Skeletal muscle tissue (tissue), 4 donors: Measurements from ENCODE around the gene SCN4A. TPM values are rescaled to one million over a fixed set of nuclear protein-coding genes. Genes with fewer than 3 reads are reported as not detected.
"Not testable (repeated sequence)": the region's sequence is repeated elsewhere in the genome, so short reads cannot be mapped to it uniquely, and the experiment has no call there.

Source experiments
- H3K27ac ChIP-seq: one replicate; pipeline ENCODE4 v1.7.0; 2013; ENCODE audit warnings: mild to moderate bottlenecking, low read depth, low read length, inconsistent platforms
- H3K27me3 ChIP-seq, 3 donors: one replicate each; pipeline ENCODE4 v1.7.0; 2013; ENCODE audit warnings: low read length in 3 of 3; ENCODE audit not compliant: control insufficient read depth in 3 of 3, insufficient read depth in 3 of 3
- H3K36me3 ChIP-seq, 3 donors: one replicate each; pipeline ENCODE4 v1.7.0; 2013; ENCODE audit warnings: low read length in 3 of 3; ENCODE audit not compliant: control insufficient read depth in 3 of 3, insufficient read depth in 3 of 3
- H3K4me1 ChIP-seq, 3 donors: one replicate each; pipeline ENCODE4 v1.7.0; 2013; ENCODE audit warnings: low read length in 3 of 3, mild to moderate bottlenecking in 3 of 3; ENCODE audit not compliant: control insufficient read depth in 3 of 3, insufficient read depth in 3 of 3
- H3K4me3 ChIP-seq, 3 donors: one replicate each; pipeline ENCODE4 v1.7.0; 2013; ENCODE audit warnings: low read length in 3 of 3
- H3K9ac ChIP-seq, 3 donors: one replicate each; pipeline ENCODE4 v1.7.0; 2013; ENCODE audit warnings: low read length in 3 of 3, mild to moderate bottlenecking in 3 of 3, moderate library complexity in 2 of 3, low read depth in 1 of 3
- H3K9me3 ChIP-seq, 3 donors: one replicate each; pipeline ENCODE4 v1.7.0; 2013; ENCODE audit warnings: low read length in 3 of 3; ENCODE audit not compliant: control insufficient read depth in 3 of 3
- total RNA-seq: library from RNA; depleted of rRNA; stranded (reverse); fragments of >200 nt; gene quantifications from one replicate; pipeline ENCODE4 v1.2.3, GENCODE V29; 2014
- donor health status: Osteomylitis.

The SCN4A gene
- total RNA-seq, 1 donor from 2014 or later, result 32.9 TPM

- Histone ChIP-seq H3K9ac (no peak overlapping the region), H3K9me3 (no peaks in the 10 kb centered on the region), H3K27ac (no peak overlapping the region), H3K27me3 (peaks cover 0 to 5% (median 0%) of the 10 kb centered on the region in 3 donors), H3K36me3 (no peaks in the 10 kb centered on the region), H3K4me3 (no peak overlapping the region), H3K4me1 (peaks cover 8 to 11% (median 8%) of the 10 kb centered on the region in 3 donors)
Measured at GRCh38 chr17:63919311-63919723, 53.4 kb downstream of the SCN4A start.

- H3K36me3 ChIP-seq, H3K9ac ChIP-seq, H3K27ac ChIP-seq, H3K9me3 ChIP-seq, H3K27me3 ChIP-seq, H3K4me3 ChIP-seq: not testable (repeated sequence)
- H3K4me1 ChIP-seq, result peaks cover 8 to 11% (median 8%) of the 10 kb centered on the region in 3 donors
Measured at GRCh38 chr17:63918789-63919305, 53.9 kb downstream of the SCN4A start, which contains the start of gene GH1. Gene GH1 (minus strand): TSS chr17:63918839. CDS start chr17:63918776, 63 bp downstream.

- no peak overlapping the region for H3K4me3 ChIP-seq
Measured at GRCh38 chr17:63918305-63918704, 54.4 kb downstream of the SCN4A start.

GRCh38 chr17:63917646-63918045 lies 55.1 kb downstream of the SCN4A start:
- no peak overlapping the region for H3K4me3 ChIP-seq
- no peaks in the 10 kb centered on the region for H3K9me3 ChIP-seq
- H3K27ac ChIP-seq, result no peak overlapping the region
- no peaks in the 10 kb centered on the region for H3K36me3 ChIP-seq
- peaks cover 0 to 5% (median 0%) of the 10 kb centered on the region in 3 donors for H3K27me3 ChIP-seq
- H3K9ac ChIP-seq, result no peak overlapping the region
- peaks cover 8 to 11% (median 8%) of the 10 kb centered on the region in 3 donors for H3K4me1 ChIP-seq

More at GRCh38 chr17:63918305-63918704, 54.4 kb downstream of the SCN4A start:
- H3K27ac ChIP-seq, result no peak overlapping the region
- H3K36me3 ChIP-seq, result no peaks in the 10 kb centered on the region
- peaks cover 8 to 11% (median 8%) of the 10 kb centered on the region in 3 donors for H3K4me1 ChIP-seq
- H3K27me3 ChIP-seq, result peaks cover 0 to 5% (median 0%) of the 10 kb centered on the region in 3 donors
- no peak overlapping the region for H3K9ac ChIP-seq
- no peaks in the 10 kb centered on the region for H3K9me3 ChIP-seq

GRCh38 chr17:63917206-63917605 lies 55.5 kb downstream of the SCN4A start:
- H3K27ac ChIP-seq, H3K4me3 ChIP-seq, H3K27me3 ChIP-seq: not testable (repeated sequence)

GRCh38 chr17:63916566-63917185 lies 56.0 kb downstream of the SCN4A start:
- Histone ChIP-seq H3K4me3 (no peak overlapping the region), H3K27ac (no peak overlapping the region), H3K9ac (peak overlapping the region in 1 of 3 donors; percentile 57), H3K4me1 (peaks cover 8 to 11% (median 8%) of the 10 kb centered on the region in 3 donors), H3K36me3 (no peaks in the 10 kb centered on the region), H3K27me3 (peaks cover 0 to 5% (median 0%) of the 10 kb centered on the region in 3 donors), H3K9me3 (no peaks in the 10 kb centered on the region)

More at GRCh38 chr17:63917206-63917605, 55.5 kb downstream of the SCN4A start:
- H3K9me3 ChIP-seq, H3K9ac ChIP-seq, H3K36me3 ChIP-seq: not testable (repeated sequence)
- peaks cover 8 to 11% (median 8%) of the 10 kb centered on the region in 3 donors for H3K4me1 ChIP-seq

GRCh38 chr17:63915753-63916152 lies 57.0 kb downstream of the SCN4A start:
- not testable (repeated sequence) for H3K4me3 ChIP-seq, H3K9me3 ChIP-seq, H3K9ac ChIP-seq, H3K27ac ChIP-seq, H3K36me3 ChIP-seq, H3K27me3 ChIP-seq
- peaks cover 8 to 11% (median 8%) of the 10 kb centered on the region in 3 donors for H3K4me1 ChIP-seq

GRCh38 chr17:63914471-63914870 lies 58.2 kb downstream of the SCN4A start:
- no peak overlapping the region for H3K27ac ChIP-seq
- H3K4me3 ChIP-seq, result no peak overlapping the region
- peaks cover 0 to 12% (median 5%) of the 10 kb centered on the region in 3 donors for H3K27me3 ChIP-seq
- no peaks in the 10 kb centered on the region for H3K9me3 ChIP-seq
- no peak overlapping the region for H3K9ac ChIP-seq
- H3K4me1 ChIP-seq, result peaks cover 7 to 11% (median 8%) of the 10 kb centered on the region in 3 donors
- no peaks in the 10 kb centered on the region for H3K36me3 ChIP-seq

GRCh38 chr17:63911657-63912100 lies 61.0 kb downstream of the SCN4A start:
- Histone ChIP-seq H3K4me3 (no peak overlapping the region), H3K9me3 (no peaks in the 10 kb centered on the region), H3K27ac (no peak overlapping the region), H3K27me3 (peaks cover 0 to 12% (median 2%) of the 10 kb centered on the region in 3 donors), H3K4me1 (peaks cover 0 to 2% (median 0%) of the 10 kb centered on the region in 3 donors), H3K9ac (no peak overlapping the region), H3K36me3 (no peaks in the 10 kb centered on the region)

GRCh38 chr17:63911041-63911635 lies 61.6 kb downstream of the SCN4A start, which contains the start of gene CSHL1:
Gene CSHL1 (minus strand): TSS chr17:63911258. CDS start chr17:63911196, 62 bp downstream.
- Histone ChIP-seq H3K9me3 (no peaks in the 10 kb centered on the region), H3K4me1 (no peaks in the 10 kb centered on the region), H3K27ac (no peak within 1 kb of the TSS), H3K9ac (no peak within 1 kb of the TSS), H3K36me3 (no peaks in the 10 kb centered on the region), H3K27me3 (peaks cover 0 to 12% (median 0%) of the 10 kb centered on the region in 3 donors), H3K4me3 (no peak within 1 kb of the TSS)
